ENCODE measurements around the gene TAF11. TPM values are rescaled to one million over a fixed set of nuclear protein-coding genes. Genes with fewer than 3 reads are reported as not detected.

Gene TAF11
- total RNA-seq, 2 experiments from 2014 or later, result 30.1 to 41.5 TPM

DNA sequence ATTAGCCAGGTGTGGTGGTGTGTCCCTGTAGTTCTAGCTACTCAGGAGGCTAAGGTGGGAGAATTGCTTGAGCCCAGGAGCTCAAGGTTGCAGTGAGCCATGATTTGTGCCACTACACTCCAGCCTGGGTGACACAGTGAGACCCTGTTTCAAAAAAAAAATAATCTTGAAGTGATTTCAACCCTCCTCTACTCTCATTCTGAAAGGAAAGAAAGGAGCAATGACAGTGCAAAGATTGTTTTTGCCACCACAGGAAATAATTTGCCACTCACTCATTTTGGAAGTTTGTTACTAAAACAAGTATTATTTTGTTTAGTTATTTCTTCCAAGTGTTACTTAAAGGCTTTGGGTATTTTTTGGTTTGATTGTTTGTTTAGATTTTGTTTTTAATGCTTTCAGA, 50.3 kb downstream of the TAF11 start:
- no peaks in the 10 kb centered on the region for H4K20me1 ChIP-seq (ENCODE audit: insufficient read depth, low read length)
- H3K4me3 ChIP-seq (ENCODE audit: low read depth, low read length, poor library complexity, severe bottlenecking), result no peak overlapping the region
- no peak overlapping the region for H3K4me2 ChIP-seq (ENCODE audit: low read length)
- peaks cover 72% of the 10 kb centered on the region for H3K36me3 ChIP-seq (ENCODE audit: insufficient read depth, low read length)
- no peaks in the 10 kb centered on the region for H3K79me2 ChIP-seq (ENCODE audit: insufficient read depth, low read depth, low read length)
- H2AFZ ChIP-seq (ENCODE audit: low read length), result no peak overlapping the region
- H3K4me1 ChIP-seq (ENCODE audit: insufficient read depth, low read length, poor library complexity, severe bottlenecking), result no peaks in the 10 kb centered on the region
- no peaks in the 10 kb centered on the region for H3K9me2 ChIP-seq (ENCODE audit: insufficient read depth, low read length)
- H3K27ac ChIP-seq (ENCODE audit: low read depth, low read length, poor library complexity, severe bottlenecking), result no peak overlapping the region
- H3K9me3 ChIP-seq (ENCODE audit: low read length), result no peaks in the 10 kb centered on the region
- ChIA-PET POLR2A (interaction anchor here (0.6 kb wide), 2 partner anchors 127 to 131 kb away, joined by 3 read pairs; no protein-coding TSS in a partner anchor), CTCF (ENCODE audit: unreplicated experiment) (no interaction called here)
- intact Hi-C loops (cut with micrococcal nuclease; ENCODE audit: unreplicated experiment), result no loop called here
- BruUV-seq (replicated peaks), result no TSS peak
- no peak for TF ChIP-seq CTCF (conservative IDR thresholded peaks at IDR 0.05; ENCODE audit: low read length)
- no peak for TF ChIP-seq EZH2phosphoT487 (IDR thresholded peaks at IDR 0.05; ENCODE audit: borderline replicate concordance, low read depth, low read length)
- no peak for DNase-seq (ENCODE audit: low spot score)

GRCh38 chr6:34836451-34836850, 51.4 kb downstream of the TAF11 start:
- H3K9me2 ChIP-seq (ENCODE audit: insufficient read depth, low read length), result no peaks in the 10 kb centered on the region
- intact Hi-C loops (cut with micrococcal nuclease; ENCODE audit: unreplicated experiment), result no loop called here
- no TSS peak for BruUV-seq (replicated peaks)
- peaks cover 67% of the 10 kb centered on the region for H3K36me3 ChIP-seq (ENCODE audit: insufficient read depth, low read length)
- H3K4me3 ChIP-seq (ENCODE audit: low read depth, low read length, poor library complexity, severe bottlenecking), result no peak overlapping the region
- H3K9me3 ChIP-seq (ENCODE audit: low read length), result no peaks in the 10 kb centered on the region
- H3K4me1 ChIP-seq (ENCODE audit: insufficient read depth, low read length, poor library complexity, severe bottlenecking), result no peaks in the 10 kb centered on the region
- H3K4me2 ChIP-seq (ENCODE audit: low read length), result no peak overlapping the region
- DNase-seq (ENCODE audit: low spot score), result no peak
- H4K20me1 ChIP-seq (ENCODE audit: insufficient read depth, low read length), result no peaks in the 10 kb centered on the region
- ChIA-PET POLR2A (no interaction called here), CTCF (ENCODE audit: unreplicated experiment) (no interaction called here)
- H2AFZ ChIP-seq (ENCODE audit: low read length), result no peak overlapping the region
- TF ChIP-seq EZH2phosphoT487 (IDR thresholded peaks at IDR 0.05; ENCODE audit: borderline replicate concordance, low read depth, low read length) (no peak), CTCF (conservative IDR thresholded peaks at IDR 0.05; ENCODE audit: low read length) (no peak)
- H3K27ac ChIP-seq (ENCODE audit: low read depth, low read length, poor library complexity, severe bottlenecking), result no peak overlapping the region
- H3K79me2 ChIP-seq (ENCODE audit: insufficient read depth, low read depth, low read length), result no peaks in the 10 kb centered on the region

GRCh38 chr6:34836008-34836407, 51.8 kb downstream of the TAF11 start:
- Histone ChIP-seq H3K9me2 (ENCODE audit: insufficient read depth, low read length) (no peaks in the 10 kb centered on the region), H3K36me3 (ENCODE audit: insufficient read depth, low read length) (peaks cover 69% of the 10 kb centered on the region), H3K79me2 (ENCODE audit: insufficient read depth, low read depth, low read length) (no peaks in the 10 kb centered on the region), H3K4me2 (ENCODE audit: low read length) (no peak overlapping the region), H4K20me1 (ENCODE audit: insufficient read depth, low read length) (no peaks in the 10 kb centered on the region), H3K4me1 (ENCODE audit: insufficient read depth, low read length, poor library complexity, severe bottlenecking) (no peaks in the 10 kb centered on the region), H3K4me3 (ENCODE audit: low read depth, low read length, poor library complexity, severe bottlenecking) (no peak overlapping the region), H3K27ac (ENCODE audit: low read depth, low read length, poor library complexity, severe bottlenecking) (no peak overlapping the region), H2AFZ (ENCODE audit: low read length) (no peak overlapping the region), H3K9me3 (ENCODE audit: low read length) (no peaks in the 10 kb centered on the region)
- no TSS peak for BruUV-seq (replicated peaks)
- CTCF ChIA-PET (ENCODE audit: unreplicated experiment), result no interaction called here
- DNase-seq (ENCODE audit: low spot score), result no peak
- intact Hi-C loops (cut with micrococcal nuclease; ENCODE audit: unreplicated experiment), result no loop called here
- POLR2A ChIA-PET, result no interaction called here
- TF ChIP-seq CTCF (conservative IDR thresholded peaks at IDR 0.05; ENCODE audit: low read length), result no peak
- no peak for TF ChIP-seq EZH2phosphoT487 (IDR thresholded peaks at IDR 0.05; ENCODE audit: borderline replicate concordance, low read depth, low read length)
